Muscle layer of duodenum (tissue), 2 donors: ENCODE data around the gene PNKD.

Experiments used
- H3K27ac ChIP-seq: one replicate; pipeline ENCODE4 v1.7.0; 2013; ENCODE audit warnings: mild to moderate bottlenecking, low read length
- H3K27me3 ChIP-seq: one replicate; pipeline ENCODE4 v1.7.0; 2013; ENCODE audit warnings: low read depth, mild to moderate bottlenecking, control low read depth, low read length
- H3K36me3 ChIP-seq, 2 donors: one replicate each; pipeline ENCODE4 v1.7.0; 2013; ENCODE audit warnings: low read length in 2 of 2, control low read depth in 1 of 2, mild to moderate bottlenecking in 1 of 2; ENCODE audit not compliant: insufficient read depth in 2 of 2, control insufficient read depth in 1 of 2
- H3K4me1 ChIP-seq, 2 donors: one replicate each; pipeline ENCODE4 v1.7.0; 2013; ENCODE audit warnings: low read length in 2 of 2, mild to moderate bottlenecking in 2 of 2, control low read depth in 1 of 2, moderate library complexity in 1 of 2; ENCODE audit not compliant: insufficient read depth in 2 of 2, control insufficient read depth in 1 of 2
- H3K4me3 ChIP-seq, 2 donors: one replicate each; pipeline ENCODE4 v1.7.0; 2013; ENCODE audit warnings: low read length in 2 of 2, low read depth in 1 of 2, mild to moderate bottlenecking in 1 of 2
- H3K9me3 ChIP-seq, 2 donors: one replicate each; pipeline ENCODE4 v1.7.0; 2013; ENCODE audit warnings: low read length in 2 of 2, control low read depth in 1 of 2, mild to moderate bottlenecking in 1 of 2; ENCODE audit not compliant: control insufficient read depth in 1 of 2
- donor health status: healthy.

PNKD gene

GRCh38 chr2:218286570-218287459 lies 16.5 kb downstream of the PNKD start:
- Histone ChIP-seq H3K36me3 (peaks cover 0 to 13% of the 10 kb centered on the region in 2 donors), H3K27ac (peak overlapping the region; percentile 99), H3K4me1 (peaks cover 61 to 82% of the 10 kb centered on the region in 2 donors), H3K4me3 (peak overlapping the region; percentile 52 to 65), H3K9me3 (no peaks in the 10 kb centered on the region), H3K27me3 (no peaks in the 10 kb centered on the region)

GRCh38 chr2:218289639-218290315 lies 19.5 kb downstream of the PNKD start:
- H3K27ac ChIP-seq: peak overlapping the region; percentile 92
- H3K27me3 ChIP-seq: no peaks in the 10 kb centered on the region
- peaks cover 0 to 6% of the 10 kb centered on the region in 2 donors for H3K36me3 ChIP-seq
- no peaks in the 10 kb centered on the region for H3K9me3 ChIP-seq
- peaks cover 57 to 59% of the 10 kb centered on the region in 2 donors for H3K4me1 ChIP-seq
- H3K4me3 ChIP-seq: peak overlapping the region; percentile 82 to 87

GRCh38 chr2:218290316-218291261 lies 20.3 kb downstream of the PNKD start:
- H3K4me3 ChIP-seq: peak overlapping the region; percentile 82 to 87
- no peaks in the 10 kb centered on the region for H3K27me3 ChIP-seq
- peaks cover 0 to 6% of the 10 kb centered on the region in 2 donors for H3K36me3 ChIP-seq
- peaks cover 49 to 54% of the 10 kb centered on the region in 2 donors for H3K4me1 ChIP-seq
- no peaks in the 10 kb centered on the region for H3K9me3 ChIP-seq
- peak overlapping the region; percentile 92 for H3K27ac ChIP-seq

GRCh38 chr2:218291318-218292047 lies 21.2 kb downstream of the PNKD start:
- Histone ChIP-seq H3K27ac (peak overlapping the region; percentile 92), H3K4me3 (peak overlapping the region; percentile 82 to 87), H3K27me3 (no peaks in the 10 kb centered on the region), H3K36me3 (peaks cover 0 to 6% of the 10 kb centered on the region in 2 donors), H3K9me3 (no peaks in the 10 kb centered on the region), H3K4me1 (peaks cover 40 to 46% of the 10 kb centered on the region in 2 donors)

GRCh38 chr2:218292048-218293014 lies 22.0 kb downstream of the PNKD start, which contains the start of gene TMBIM1:
Gene TMBIM1 (minus strand): TSS chr2:218292503. CDS start chr2:218282141, 10,362 bp downstream.
- H3K4me1 ChIP-seq: peaks cover 37 to 39% of the 10 kb centered on the region in 2 donors
- H3K4me3 ChIP-seq: peak within 1 kb of the TSS; percentile 82 to 87
- no peaks in the 10 kb centered on the region for H3K27me3 ChIP-seq
- H3K36me3 ChIP-seq: no peaks in the 10 kb centered on the region
- peak within 1 kb of the TSS; percentile 92 for H3K27ac ChIP-seq
- no peaks in the 10 kb centered on the region for H3K9me3 ChIP-seq

- H3K4me3 ChIP-seq: no peak overlapping the region
- peak overlapping the region; percentile 56 for H3K27ac ChIP-seq
- H3K27me3 ChIP-seq: no peaks in the 10 kb centered on the region
- no peaks in the 10 kb centered on the region for H3K9me3 ChIP-seq
- H3K4me1 ChIP-seq: peaks cover 26 to 34% of the 10 kb centered on the region in 2 donors
- no peaks in the 10 kb centered on the region for H3K36me3 ChIP-seq
These were observed 23.6 kb downstream of the PNKD start for GRCh38 chr2:218293715-218294429.

- Histone ChIP-seq H3K27me3 (no peaks in the 10 kb centered on the region), H3K4me1 (peaks cover 24 to 30% of the 10 kb centered on the region in 2 donors), H3K4me3 (no peak overlapping the region), H3K36me3 (no peaks in the 10 kb centered on the region), H3K9me3 (no peaks in the 10 kb centered on the region), H3K27ac (peak overlapping the region; percentile 85)
These were observed 24.2 kb downstream of the PNKD start for GRCh38 chr2:218294430-218295022.

- H3K27me3 ChIP-seq: no peaks in the 10 kb centered on the region
- H3K9me3 ChIP-seq: no peaks in the 10 kb centered on the region
- no peaks in the 10 kb centered on the region for H3K36me3 ChIP-seq
- peak overlapping the region; percentile 85 for H3K27ac ChIP-seq
- H3K4me3 ChIP-seq: no peak overlapping the region
- H3K4me1 ChIP-seq: peaks cover 19 to 25% of the 10 kb centered on the region in 2 donors
These were observed 24.7 kb downstream of the PNKD start for GRCh38 chr2:218295029-218295428.

- H3K36me3 ChIP-seq: no peaks in the 10 kb centered on the region
- no peak overlapping the region for H3K27ac ChIP-seq
- no peaks in the 10 kb centered on the region for H3K9me3 ChIP-seq
- H3K27me3 ChIP-seq: no peaks in the 10 kb centered on the region
- peaks cover 7 to 14% of the 10 kb centered on the region in 2 donors for H3K4me1 ChIP-seq
- no peak overlapping the region for H3K4me3 ChIP-seq
These were observed 25.9 kb downstream of the PNKD start for GRCh38 chr2:218296200-218296599.
